IPS-18a (cell line): ENCODE data around the gene MPPED1.

Source experiments
- H3K27ac ChIP-seq: one replicate; pipeline ENCODE4 v1.5.1; 2013; ENCODE audit warnings: low read length
- H3K27me3 ChIP-seq: one replicate; pipeline ENCODE4 v1.6.1; 2013; ENCODE audit warnings: mild to moderate bottlenecking, low read length; ENCODE audit not compliant: control insufficient read depth, insufficient read depth
- H3K36me3 ChIP-seq: one replicate; pipeline ENCODE4 v1.6.1; 2013; ENCODE audit warnings: low read depth, low read length; ENCODE audit not compliant: control insufficient read depth
- H3K4me1 ChIP-seq: one replicate; pipeline ENCODE4 v1.6.1; 2013; ENCODE audit warnings: low read depth, low read length; ENCODE audit not compliant: control insufficient read depth
- H3K4me3 ChIP-seq: one replicate; pipeline ENCODE4 v1.5.1; 2013; ENCODE audit warnings: low read length
- H3K9ac ChIP-seq: one replicate; pipeline ENCODE4 v1.6.1; 2013; ENCODE audit warnings: mild to moderate bottlenecking, low read length, moderate library complexity
- H3K9me3 ChIP-seq: one replicate; pipeline ENCODE4 v1.6.1; 2013; ENCODE audit warnings: low read depth, low read length; ENCODE audit not compliant: control insufficient read depth

MPPED1 gene

GRCh38 chr22:43477966-43478365 lies 66.2 kb downstream of the MPPED1 start:
- Histone ChIP-seq H3K36me3 (no peaks in the 10 kb centered on the region), H3K9ac (no peak overlapping the region), H3K27ac (no peak overlapping the region), H3K4me1 (no peaks in the 10 kb centered on the region), H3K9me3 (no peaks in the 10 kb centered on the region), H3K4me3 (no peak overlapping the region), H3K27me3 (no peaks in the 10 kb centered on the region)

GRCh38 chr22:43478621-43479300 lies 66.9 kb downstream of the MPPED1 start:
- Histone ChIP-seq H3K9me3 (no peaks in the 10 kb centered on the region), H3K36me3 (no peaks in the 10 kb centered on the region), H3K27ac (no peak overlapping the region), H3K4me1 (no peaks in the 10 kb centered on the region), H3K9ac (no peak overlapping the region), H3K27me3 (no peaks in the 10 kb centered on the region), H3K4me3 (no peak overlapping the region)

DNA sequence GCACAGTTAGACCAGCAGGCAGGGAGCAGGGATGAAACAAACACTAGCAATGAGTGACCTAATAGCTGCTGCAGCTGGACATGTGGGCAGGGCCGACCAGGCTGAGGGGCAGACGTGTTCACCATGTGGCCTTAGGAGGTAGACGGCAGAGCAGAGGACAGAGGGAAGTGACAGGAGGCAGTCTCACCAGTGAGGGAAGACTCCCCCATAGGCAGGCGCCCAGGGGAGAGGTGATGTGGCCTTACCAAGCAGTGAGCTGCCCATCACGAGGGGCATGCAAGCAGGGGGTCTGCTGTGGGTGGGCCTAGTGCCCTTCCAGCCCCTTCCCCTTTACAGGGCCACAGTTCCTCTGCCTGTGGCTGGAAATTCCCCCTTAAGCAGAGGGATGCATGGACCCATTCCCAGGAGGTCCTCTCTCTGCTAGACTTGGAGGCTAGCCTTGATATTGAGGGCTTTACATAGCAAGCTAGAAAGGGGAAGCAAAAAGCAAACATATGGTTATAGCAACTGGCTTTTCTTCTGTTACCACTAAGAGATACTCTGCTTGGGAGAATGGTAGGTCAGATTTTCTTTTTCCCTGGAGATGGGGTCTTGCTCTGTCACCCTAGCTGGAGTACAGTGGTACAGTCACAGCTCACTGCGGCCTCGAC lies 67.6 kb downstream of the MPPED1 start:
- Histone ChIP-seq H3K9me3 (no peaks in the 10 kb centered on the region), H3K9ac (no peak overlapping the region), H3K4me3 (no peak overlapping the region), H3K4me1 (no peaks in the 10 kb centered on the region), H3K27me3 (no peaks in the 10 kb centered on the region), H3K36me3 (no peaks in the 10 kb centered on the region), H3K27ac (no peak overlapping the region)

DNA sequence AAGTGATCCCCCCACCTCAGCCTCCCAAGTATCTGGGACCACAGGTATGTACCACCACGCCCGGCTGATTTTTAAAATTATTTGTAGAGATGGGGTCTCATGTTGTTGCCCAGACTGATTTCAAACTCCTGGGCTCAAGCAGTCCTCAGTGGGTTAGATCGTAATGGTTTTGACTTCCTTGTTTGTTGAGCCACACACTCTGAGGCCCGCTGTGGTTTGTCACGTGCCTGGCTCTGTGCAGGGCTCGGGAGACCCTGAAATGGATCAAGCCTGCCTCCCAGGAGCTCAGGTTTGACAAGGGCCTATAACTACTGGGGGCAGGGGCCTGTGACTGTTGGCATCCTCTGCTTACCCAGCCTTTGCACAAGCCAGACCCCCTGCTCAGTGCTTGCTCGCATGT lies 68.1 kb downstream of the MPPED1 start:
- Histone ChIP-seq H3K4me1 (no peaks in the 10 kb centered on the region), H3K9ac (no peak overlapping the region)

GRCh38 chr22:43481568-43482317 lies 69.9 kb downstream of the MPPED1 start:
- H3K27me3 ChIP-seq = no peaks in the 10 kb centered on the region
- H3K4me1 ChIP-seq = no peaks in the 10 kb centered on the region
- H3K27ac ChIP-seq = no peak overlapping the region
- no peaks in the 10 kb centered on the region for H3K36me3 ChIP-seq
- no peak overlapping the region for H3K9ac ChIP-seq
- no peaks in the 10 kb centered on the region for H3K9me3 ChIP-seq
- no peak overlapping the region for H3K4me3 ChIP-seq

More for the DNA sequence above, 68.1 kb downstream of the MPPED1 start:
- no peaks in the 10 kb centered on the region for H3K36me3 ChIP-seq
- no peak overlapping the region for H3K27ac ChIP-seq
- no peak overlapping the region for H3K4me3 ChIP-seq
- H3K27me3 ChIP-seq = no peaks in the 10 kb centered on the region
- H3K9me3 ChIP-seq = no peaks in the 10 kb centered on the region

- Histone ChIP-seq H3K27me3 (no peaks in the 10 kb centered on the region), H3K4me3 (no peak overlapping the region), H3K9me3 (no peaks in the 10 kb centered on the region), H3K36me3 (no peaks in the 10 kb centered on the region), H3K27ac (no peak overlapping the region), H3K9ac (no peak overlapping the region), H3K4me1 (no peaks in the 10 kb centered on the region)
Measured at GRCh38 chr22:43482318-43482625, 70.5 kb downstream of the MPPED1 start.

DNA sequence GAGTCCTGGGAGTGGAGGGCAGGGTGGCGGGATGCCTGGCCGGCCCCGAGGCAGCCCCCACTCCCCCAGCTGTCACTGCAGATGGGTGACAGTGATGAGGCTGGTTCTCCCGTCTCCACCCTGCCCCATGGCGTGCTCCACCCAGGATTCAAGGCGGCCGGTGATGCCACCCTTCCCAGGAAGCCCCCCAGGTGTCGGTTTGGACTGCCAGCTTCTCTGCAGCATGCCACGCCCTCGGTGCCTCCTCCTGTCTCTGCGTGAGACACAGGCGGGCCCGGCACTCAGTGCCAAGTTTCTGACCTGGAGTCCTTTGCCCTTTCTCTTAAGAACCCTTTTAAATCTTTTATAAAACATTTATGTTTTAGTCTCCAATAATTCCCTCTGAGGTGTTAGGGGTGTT lies 71.5 kb downstream of the MPPED1 start:
- Histone ChIP-seq H3K4me3 (no peak overlapping the region), H3K27me3 (no peaks in the 10 kb centered on the region), H3K36me3 (no peaks in the 10 kb centered on the region), H3K9ac (no peak overlapping the region), H3K27ac (no peak overlapping the region), H3K4me1 (no peaks in the 10 kb centered on the region), H3K9me3 (no peaks in the 10 kb centered on the region)

GRCh38 chr22:43483669-43484068 lies 71.9 kb downstream of the MPPED1 start:
- no peak overlapping the region for H3K9ac ChIP-seq
- H3K4me3 ChIP-seq = no peak overlapping the region
- H3K27ac ChIP-seq = no peak overlapping the region
- H3K9me3 ChIP-seq = no peaks in the 10 kb centered on the region
- H3K27me3 ChIP-seq = no peaks in the 10 kb centered on the region
- H3K4me1 ChIP-seq = no peaks in the 10 kb centered on the region
- no peaks in the 10 kb centered on the region for H3K36me3 ChIP-seq

DNA sequence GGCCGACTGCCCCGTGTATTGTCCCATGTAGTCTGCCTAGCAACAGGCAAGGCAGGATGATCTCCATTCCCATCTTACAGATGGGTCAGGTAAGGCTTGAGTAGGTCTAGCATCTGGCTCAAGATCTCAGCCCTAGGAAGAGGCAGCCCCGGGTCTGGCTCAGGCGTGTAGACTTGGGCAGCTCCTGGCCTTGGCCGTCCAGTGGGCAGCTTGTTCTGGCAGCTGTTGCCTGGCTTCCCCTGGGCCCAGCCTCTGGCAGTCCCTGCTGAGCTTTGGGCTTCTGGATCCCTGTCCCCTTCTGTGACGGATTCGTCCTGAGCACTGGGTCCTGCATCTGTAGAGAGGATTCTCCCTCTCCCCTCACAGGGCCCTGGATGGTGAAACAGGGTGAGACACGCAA lies 72.4 kb downstream of the MPPED1 start:
- Histone ChIP-seq H3K9me3 (no peaks in the 10 kb centered on the region), H3K9ac (no peak overlapping the region), H3K4me3 (no peak overlapping the region), H3K4me1 (no peaks in the 10 kb centered on the region), H3K27me3 (no peaks in the 10 kb centered on the region), H3K27ac (no peak overlapping the region), H3K36me3 (no peaks in the 10 kb centered on the region)

- Histone ChIP-seq H3K9me3 (no peaks in the 10 kb centered on the region), H3K9ac (no peak overlapping the region), H3K27ac (no peak overlapping the region), H3K4me3 (no peak overlapping the region), H3K27me3 (no peaks in the 10 kb centered on the region), H3K36me3 (no peaks in the 10 kb centered on the region), H3K4me1 (no peaks in the 10 kb centered on the region)
Measured at GRCh38 chr22:43485502-43486089, 73.8 kb downstream of the MPPED1 start.

DNA sequence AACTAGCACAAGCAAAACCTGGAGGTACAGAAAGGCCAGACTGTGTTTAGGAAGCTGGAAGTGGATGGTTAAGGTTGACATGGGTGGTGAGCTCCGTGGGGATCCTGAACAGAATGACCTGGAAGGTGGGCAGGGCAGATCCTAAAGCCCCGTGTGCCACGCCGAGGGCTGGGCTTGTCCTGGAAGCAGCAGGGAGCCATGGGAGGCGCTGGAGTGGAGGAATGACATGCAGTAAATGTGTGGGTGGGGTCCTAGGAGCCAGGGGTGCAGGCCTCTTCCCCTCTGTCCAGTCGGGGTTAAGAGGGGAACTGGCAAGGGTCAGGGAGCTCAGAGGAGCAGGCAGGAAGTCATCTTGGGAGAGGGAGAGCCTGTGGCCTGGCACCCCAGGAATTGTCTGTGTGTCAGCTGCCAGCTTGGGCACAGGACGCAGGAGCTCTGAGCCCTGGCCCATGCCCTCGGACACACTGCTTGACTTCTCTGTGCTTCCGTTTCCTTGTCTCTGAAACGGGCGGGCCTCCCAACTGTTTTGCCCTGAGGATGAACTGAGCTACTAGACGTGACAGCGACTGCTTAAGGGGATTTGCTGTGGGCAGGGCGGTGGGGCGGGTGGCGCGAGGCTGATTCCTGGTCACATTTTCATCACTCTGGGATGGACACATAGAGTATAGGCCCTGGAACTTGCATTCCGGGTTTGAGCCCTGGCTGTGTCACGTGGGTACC lies 75.7 kb downstream of the MPPED1 start:
- no peaks in the 10 kb centered on the region for H3K4me1 ChIP-seq
- no peak overlapping the region for H3K27ac ChIP-seq
- no peaks in the 10 kb centered on the region for H3K27me3 ChIP-seq
- no peaks in the 10 kb centered on the region for H3K36me3 ChIP-seq
- H3K9me3 ChIP-seq = no peaks in the 10 kb centered on the region
- no peak overlapping the region for H3K4me3 ChIP-seq
- no peak overlapping the region for H3K9ac ChIP-seq
